ENCODE measurements around the gene ATXN7L2.
A peak's percentile ranks its signal among the peaks of the same experiment; 100 is the strongest.

DNA sequence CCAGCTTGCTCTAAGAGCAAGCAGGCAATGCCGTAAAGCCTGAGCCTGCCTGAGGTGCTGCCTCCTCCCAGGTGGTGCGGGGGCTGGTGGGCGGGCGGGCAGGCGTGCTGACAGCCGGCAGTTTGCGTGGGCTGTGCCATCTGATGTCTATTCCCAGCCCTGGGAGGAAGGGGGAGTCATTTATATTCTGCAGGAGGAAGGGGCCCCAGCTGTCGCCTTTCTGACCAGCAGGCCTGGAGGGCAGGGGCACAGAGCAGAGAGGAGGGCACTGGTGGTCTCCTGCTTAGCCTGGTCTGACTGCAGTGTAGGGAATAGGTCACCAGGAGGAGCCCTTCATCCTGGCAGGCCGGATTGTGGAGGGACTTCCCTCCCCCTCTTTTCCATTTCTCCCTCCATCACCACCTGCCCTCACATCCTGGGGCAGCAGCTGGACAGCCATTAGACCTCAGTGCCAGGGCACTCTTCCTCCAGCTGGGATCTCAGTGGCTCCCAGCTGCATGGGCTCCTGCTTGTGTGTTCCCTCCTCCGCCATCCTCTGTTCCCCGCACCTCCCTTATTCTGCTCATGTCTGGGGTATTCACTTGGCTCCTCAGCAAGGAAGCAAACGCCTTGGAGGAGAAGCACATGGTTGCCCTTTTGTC is 14.6 kb downstream of the ATXN7L2 start:
- TF ChIP-seq POU2F2 (IDR thresholded peaks at IDR 0.05; ENCODE audit: borderline replicate concordance, low read depth, low read length) = no peak
- no peak for TF ChIP-seq BACH1 (IDR thresholded peaks at IDR 0.05; ENCODE audit: borderline replicate concordance)
- no peak for TF ChIP-seq NFIC (IDR thresholded peaks at IDR 0.05; ENCODE audit: low read depth, low read length)
- TF ChIP-seq CREB1 (IDR thresholded peaks at IDR 0.05; ENCODE audit: low read depth) = no peak
- TF ChIP-seq, protein P1, sequence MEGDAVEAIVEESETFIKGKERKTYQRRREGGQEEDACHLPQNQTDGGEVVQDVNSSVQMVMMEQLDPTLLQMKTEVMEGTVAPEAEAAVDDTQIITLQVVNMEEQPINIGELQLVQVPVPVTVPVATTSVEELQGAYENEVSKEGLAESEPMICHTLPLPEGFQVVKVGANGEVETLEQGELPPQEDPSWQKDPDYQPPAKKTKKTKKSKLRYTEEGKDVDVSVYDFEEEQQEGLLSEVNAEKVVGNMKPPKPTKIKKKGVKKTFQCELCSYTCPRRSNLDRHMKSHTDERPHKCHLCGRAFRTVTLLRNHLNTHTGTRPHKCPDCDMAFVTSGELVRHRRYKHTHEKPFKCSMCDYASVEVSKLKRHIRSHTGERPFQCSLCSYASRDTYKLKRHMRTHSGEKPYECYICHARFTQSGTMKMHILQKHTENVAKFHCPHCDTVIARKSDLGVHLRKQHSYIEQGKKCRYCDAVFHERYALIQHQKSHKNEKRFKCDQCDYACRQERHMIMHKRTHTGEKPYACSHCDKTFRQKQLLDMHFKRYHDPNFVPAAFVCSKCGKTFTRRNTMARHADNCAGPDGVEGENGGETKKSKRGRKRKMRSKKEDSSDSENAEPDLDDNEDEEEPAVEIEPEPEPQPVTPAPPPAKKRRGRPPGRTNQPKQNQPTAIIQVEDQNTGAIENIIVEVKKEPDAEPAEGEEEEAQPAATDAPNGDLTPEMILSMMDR (IDR thresholded peaks at IDR 0.05 in 2 of 3, conservative IDR thresholded peaks at IDR 0.05 in 1 of 3; ENCODE audit: control insufficient read depth in 2 of 3, extremely low read depth in 1 of 3, insufficient read depth in 1 of 3, low read depth in 3 of 3, low read length in 3 of 3) = peak; percentile 42 to 70 (median 63); a peak in 5 of 6 replicates
- no peak for TF ChIP-seq CHD1 (IDR thresholded peaks at IDR 0.05; ENCODE audit: low read depth, low read length)
- TF ChIP-seq, protein P2, sequence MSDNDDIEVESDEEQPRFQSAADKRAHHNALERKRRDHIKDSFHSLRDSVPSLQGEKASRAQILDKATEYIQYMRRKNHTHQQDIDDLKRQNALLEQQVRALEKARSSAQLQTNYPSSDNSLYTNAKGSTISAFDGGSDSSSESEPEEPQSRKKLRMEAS (IDR thresholded peaks at IDR 0.05; ENCODE audit: low read depth, low read length) = no peak
- no peak for TF ChIP-seq NR2C2 (IDR thresholded peaks at IDR 0.05; ENCODE audit: borderline replicate concordance, control insufficient read depth, insufficient read length, low read depth)
- TF ChIP-seq BHLHE40 (IDR thresholded peaks at IDR 0.05; ENCODE audit: borderline replicate concordance in 1 of 2, low read depth in 2 of 2, low read length in 1 of 2) = no peak

Data from GM12878 (cell line).